BJ (cell line): ENCODE measurements around the gene CEP19. TPM values are rescaled to one million over a fixed set of nuclear protein-coding genes. Genes with fewer than 3 reads are reported as not detected.

Experiments used
- CTCF ChIA-PET: fragments of 350-600 bp; formaldehyde crosslinking; extraction: SDS; loops from one replicate; lab custom pipeline; 2021; ENCODE audit warnings: antibody characterized with exemption, inconsistent platforms; lab: Yijun Ruan, JAX
- POLR2A ChIA-PET: fragments of 300-600 bp; sonication (Branson Sonifier 250); formaldehyde crosslinking; extraction: SDS; loops from one replicate; lab custom pipeline; 2021; ENCODE audit warnings: antibody characterized with exemption; lab: Charles Lee
- DNase-seq: peaks from one replicate; pipeline ENCODE4 v3.0.0-alpha.2; 2011; ENCODE audit warnings: low read depth
- H3K27me3 ChIP-seq: 2 replicates; pipeline ENCODE4 v1.6.0; 2011; ENCODE audit warnings: low read length; ENCODE audit not compliant: control insufficient read depth, insufficient read depth
- H3K36me3 ChIP-seq: 2 replicates; pipeline ENCODE4 v1.5.1; 2011; ENCODE audit warnings: low read length; ENCODE audit not compliant: control insufficient read depth, insufficient read depth
- H3K4me3 ChIP-seq: 2 replicates; pipeline ENCODE4 v1.5.1; 2011; ENCODE audit warnings: low read depth, mild to moderate bottlenecking, control low read depth, low read length
- polyA minus RNA-seq: library from RNA; depleted of rRNA, polyadenylated mRNA; stranded (reverse); fragments of >200 nt; gene quantifications from 2 replicates; pipeline ENCODE4 v1.2.3, GENCODE V29; 2011; rRNA and poly(A)+ RNA removed
- polyA plus RNA-seq: library from polyadenylated mRNA; depleted of rRNA; stranded (reverse); fragments of >200 nt; gene quantifications from 2 replicates; pipeline ENCODE4 v1.2.3, GENCODE V29; 2011; rRNA removed
- TF ChIP-seq, protein P1 (sequence below): IDR thresholded peaks from 2 replicates; pipeline ENCODE4 v1.5.1; 2011; ENCODE audit warnings: low read depth, mild to moderate bottlenecking, control low read depth, inconsistent platforms, low read length, moderate library complexity; ENCODE audit not compliant: insufficient read depth

CEP19 gene
- polyA plus RNA-seq: 1.9 and 2.4 TPM in 2 replicates
- 0.38 and 0.46 TPM in 2 replicates for polyA minus RNA-seq

- Histone ChIP-seq H3K4me3 (peak within 1 kb of the TSS; percentile 82), H3K27me3 (no peaks in the 10 kb centered on the region), H3K36me3 (no peaks in the 10 kb centered on the region)
- peak; percentile 26 for DNase-seq
- ChIA-PET CTCF (no interaction called here), POLR2A (interaction anchor here (0.6 kb wide), 1 partner anchor 28 kb away, joined by 5 read pairs; the partner anchor contains the start of gene PAK2)
- TF ChIP-seq, protein P1, sequence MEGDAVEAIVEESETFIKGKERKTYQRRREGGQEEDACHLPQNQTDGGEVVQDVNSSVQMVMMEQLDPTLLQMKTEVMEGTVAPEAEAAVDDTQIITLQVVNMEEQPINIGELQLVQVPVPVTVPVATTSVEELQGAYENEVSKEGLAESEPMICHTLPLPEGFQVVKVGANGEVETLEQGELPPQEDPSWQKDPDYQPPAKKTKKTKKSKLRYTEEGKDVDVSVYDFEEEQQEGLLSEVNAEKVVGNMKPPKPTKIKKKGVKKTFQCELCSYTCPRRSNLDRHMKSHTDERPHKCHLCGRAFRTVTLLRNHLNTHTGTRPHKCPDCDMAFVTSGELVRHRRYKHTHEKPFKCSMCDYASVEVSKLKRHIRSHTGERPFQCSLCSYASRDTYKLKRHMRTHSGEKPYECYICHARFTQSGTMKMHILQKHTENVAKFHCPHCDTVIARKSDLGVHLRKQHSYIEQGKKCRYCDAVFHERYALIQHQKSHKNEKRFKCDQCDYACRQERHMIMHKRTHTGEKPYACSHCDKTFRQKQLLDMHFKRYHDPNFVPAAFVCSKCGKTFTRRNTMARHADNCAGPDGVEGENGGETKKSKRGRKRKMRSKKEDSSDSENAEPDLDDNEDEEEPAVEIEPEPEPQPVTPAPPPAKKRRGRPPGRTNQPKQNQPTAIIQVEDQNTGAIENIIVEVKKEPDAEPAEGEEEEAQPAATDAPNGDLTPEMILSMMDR: no peak
Measured at GRCh38 chr3:196711838-196712513, at the start of gene CEP19, which contains the start of gene PIGX. CEP19 (minus strand) TSS chr3:196712250; CDS start chr3:196708657, 3,593 bp downstream. PIGX (plus strand) TSS chr3:196712377.

GRCh38 chr3:196757876-196758739, 46.1 kb upstream of the CEP19 start:
- ChIA-PET CTCF (no interaction called here), POLR2A (no interaction called here)
- TF ChIP-seq, protein P1: no peak
- no peaks in the 10 kb centered on the region for H3K27me3 ChIP-seq
- H3K4me3 ChIP-seq: no peak overlapping the region
- no peak for DNase-seq
- H3K36me3 ChIP-seq: peaks cover 3% of the 10 kb centered on the region; the same call in 1 of the 2 replicates

GRCh38 chr3:196756732-196757131, 44.7 kb upstream of the CEP19 start:
- H3K36me3 ChIP-seq: peaks cover 3% of the 10 kb centered on the region; the same call in 1 of the 2 replicates
- no peak overlapping the region for H3K4me3 ChIP-seq
- ChIA-PET CTCF (interaction anchor here (0.9 kb wide), 1 partner anchor 12 kb away, joined by 4 read pairs; no protein-coding TSS in a partner anchor), POLR2A (no interaction called here)
- TF ChIP-seq, protein P1: no peak
- DNase-seq: no peak
- no peaks in the 10 kb centered on the region for H3K27me3 ChIP-seq

DNA sequence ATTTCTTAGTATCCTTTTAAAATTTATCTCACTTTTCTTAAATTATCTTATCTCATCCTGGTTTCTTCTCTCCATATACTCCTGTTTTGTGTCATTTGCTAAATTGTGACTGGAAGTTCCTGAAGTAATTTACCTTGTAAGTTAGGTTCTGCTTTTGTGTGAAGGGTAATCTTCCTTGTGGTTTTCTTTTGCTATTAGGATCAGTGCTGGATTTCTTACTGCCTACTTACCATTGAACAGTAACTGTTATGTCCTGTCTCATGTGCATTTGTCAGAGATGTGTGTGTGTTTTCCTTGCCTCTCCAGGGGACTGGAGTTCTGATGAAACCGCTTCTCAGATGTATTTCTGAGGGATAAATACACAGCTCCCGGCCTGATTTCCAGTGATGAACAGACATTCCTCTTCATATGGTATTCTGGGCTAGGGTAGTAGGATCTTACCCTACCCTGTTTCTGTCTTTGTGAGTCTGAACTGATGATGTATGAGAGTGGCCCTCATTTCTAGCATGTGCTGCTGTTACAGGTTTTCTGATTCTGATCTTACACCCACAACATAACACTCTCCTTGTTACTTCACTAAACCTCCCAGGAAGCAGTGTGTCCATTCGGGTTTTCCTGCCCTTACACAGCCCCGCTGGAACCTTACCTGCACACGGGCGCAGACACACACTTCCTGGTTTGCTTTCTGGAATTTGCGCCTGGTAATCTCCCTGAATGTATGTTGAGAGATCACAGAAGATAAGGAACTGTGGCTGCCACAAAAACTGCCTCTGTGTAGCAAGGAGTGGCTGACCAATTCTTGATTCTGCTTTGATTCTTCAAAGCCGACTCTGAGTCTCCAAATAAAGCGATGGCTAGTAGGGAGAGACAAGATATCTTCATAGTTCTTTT, 42.3 kb upstream of the CEP19 start:
- Histone ChIP-seq H3K36me3 (peaks cover 3% of the 10 kb centered on the region; the same call in 1 of the 2 replicates), H3K27me3 (no peaks in the 10 kb centered on the region), H3K4me3 (no peak overlapping the region)
- TF ChIP-seq, protein P1: no peak
- CTCF ChIA-PET: interaction anchor here (1.4 kb wide), 1 partner anchor 14 kb away, joined by 3 read pairs; no protein-coding TSS in a partner anchor
- DNase-seq: no peak
- POLR2A ChIA-PET: no interaction called here
